SU-DHL-6 (cell line): ENCODE results near the gene PFDN5.

Experiments used
- H2AFZ ChIP-seq: fragments of 200-600 bp; sonication (generic); 2 replicates; pipeline ENCODE4 v1.6.1; 2014; ENCODE audit warnings: low read depth, mild to moderate bottlenecking, moderate library complexity, mixed read lengths, antibody characterized with exemption, low read length; ENCODE audit not compliant: severe bottlenecking
- H3F3A ChIP-seq: fragments of 200-600 bp; shearing (Covaris generic); 2 replicates; pipeline ENCODE4 v1.6.0; 2016; ENCODE audit warnings: antibody characterized with exemption, mild to moderate bottlenecking; ENCODE audit not compliant: insufficient read depth
- H3K27ac ChIP-seq: fragments of 200-600 bp; sonication (generic); 2 replicates; pipeline ENCODE4 v1.5.1; 2016; ENCODE audit warnings: low read depth, mild to moderate bottlenecking, low read length, moderate library complexity, mixed read lengths
- H3K27me3 ChIP-seq: fragments of 200-600 bp; sonication (generic), shearing (Covaris generic); 2 replicates; pipeline ENCODE4 v1.6.0; 2014; ENCODE audit warnings: mild to moderate bottlenecking, low read length
- H3K36me3 ChIP-seq: fragments of 200-600 bp; sonication (generic); 2 replicates; pipeline ENCODE4 v1.6.1; 2014; ENCODE audit warnings: mild to moderate bottlenecking, low read length, mixed read lengths
- H3K4me2 ChIP-seq: fragments of 300-600, 200-600 bp; shearing (Covaris generic), sonication (generic); 2 replicates; pipeline ENCODE4 v1.6.0; 2014; ENCODE audit warnings: low read length, low read depth, mild to moderate bottlenecking; ENCODE audit not compliant: poor library complexity, severe bottlenecking
- H3K4me3 ChIP-seq: fragments of 200-600 bp; sonication (generic); 2 replicates; pipeline ENCODE4 v1.5.1; 2014; ENCODE audit warnings: antibody characterized with exemption, low read length, mild to moderate bottlenecking, mixed read lengths; ENCODE audit not compliant: insufficient read depth, poor library complexity, severe bottlenecking
- H3K79me2 ChIP-seq: fragments of 200-600 bp; sonication (generic); 2 replicates; pipeline ENCODE4 v1.6.1; 2014; ENCODE audit warnings: mild to moderate bottlenecking, low read length, moderate library complexity; ENCODE audit not compliant: insufficient read depth
- H3K9ac ChIP-seq: fragments of 200-600 bp; sonication (generic); 2 replicates; pipeline ENCODE4 v1.7.0; 2014; ENCODE audit warnings: mild to moderate bottlenecking, low read length
- H3K9me2 ChIP-seq: fragments of 200-600 bp; sonication (generic); replicated peaks from 2 replicates; pipeline ENCODE4 v1.6.1; 2014; ENCODE audit warnings: low read length; ENCODE audit not compliant: insufficient read depth
- H3K9me3 ChIP-seq: fragments of 200-600 bp; sonication (generic); 2 replicates; pipeline ENCODE4 v1.6.1; 2014; ENCODE audit warnings: low read length, mixed read lengths; ENCODE audit not compliant: insufficient read depth
- H4K20me1 ChIP-seq: fragments of 200-600 bp; sonication (generic); 2 replicates; pipeline ENCODE4 v1.6.1; 2014; ENCODE audit warnings: low read depth, mild to moderate bottlenecking, antibody characterized with exemption, low read length, moderate library complexity, mixed read lengths
- CTCF ChIP-seq: fragments of 200-600 bp; sonication (generic); IDR thresholded peaks from one replicate; pipeline ENCODE4 v1.5.1; 2017; ENCODE audit warnings: antibody characterized with exemption, mild to moderate bottlenecking, low read length, moderate library complexity; ENCODE audit not compliant: insufficient read depth, poor library complexity, severe bottlenecking
- EZH2phosphoT487 ChIP-seq: fragments of 200-600 bp; sonication (generic), shearing (Covaris generic); conservative IDR thresholded peaks from 2 replicates; pipeline ENCODE4 v1.6.1; 2018; ENCODE audit warnings: mild to moderate bottlenecking, antibody characterized with exemption, low read length, moderate library complexity, mixed read lengths

Gene PFDN5

GRCh38 chr12:53334822-53335221 lies 39.5 kb downstream of the PFDN5 start:
- TF ChIP-seq CTCF: no peak
- no peak for TF ChIP-seq EZH2phosphoT487
- Histone ChIP-seq H3K27ac (no peak overlapping the region), H3K9me2 (no peaks in the 10 kb centered on the region), H3K4me2 (no peak overlapping the region), H3K4me3 (no peak overlapping the region), H3K27me3 (no peaks in the 10 kb centered on the region), H3F3A (no peaks in the 10 kb centered on the region), H3K9ac (no peak overlapping the region), H2AFZ (no peak overlapping the region), H4K20me1 (no peaks in the 10 kb centered on the region), H3K79me2 (no peaks in the 10 kb centered on the region), H3K36me3 (no peaks in the 10 kb centered on the region), H3K9me3 (no peaks in the 10 kb centered on the region)

GRCh38 chr12:53336181-53336681 lies 40.9 kb downstream of the PFDN5 start, which contains the start of gene SP7:
SP7 (minus strand) TSS chr12:53336354; CDS start chr12:53335646, 708 bp downstream.
- no peak within 1 kb of the TSS for H3K4me2 ChIP-seq
- H3K27ac ChIP-seq: no peak within 1 kb of the TSS
- no peak within 1 kb of the TSS for H3K9ac ChIP-seq
- no peak within 1 kb of the TSS for H3K4me3 ChIP-seq
- TF ChIP-seq CTCF (no peak), EZH2phosphoT487 (no peak)
- no peaks in the 10 kb centered on the region for H3K36me3 ChIP-seq
- no peaks in the 10 kb centered on the region for H3K9me3 ChIP-seq
- H2AFZ ChIP-seq: no peak within 1 kb of the TSS
- no peaks in the 10 kb centered on the region for H3K79me2 ChIP-seq
- H3F3A ChIP-seq: no peaks in the 10 kb centered on the region
- no peaks in the 10 kb centered on the region for H3K9me2 ChIP-seq
- no peaks in the 10 kb centered on the region for H4K20me1 ChIP-seq
- no peaks in the 10 kb centered on the region for H3K27me3 ChIP-seq

- Histone ChIP-seq H3K9me2 (no peaks in the 10 kb centered on the region), H3K4me2 (no peak overlapping the region), H3K79me2 (no peaks in the 10 kb centered on the region), H3K27me3 (no peaks in the 10 kb centered on the region), H3K9me3 (no peaks in the 10 kb centered on the region), H3K9ac (no peak overlapping the region), H3K36me3 (no peaks in the 10 kb centered on the region), H4K20me1 (no peaks in the 10 kb centered on the region), H3F3A (no peaks in the 10 kb centered on the region), H2AFZ (no peak overlapping the region), H3K27ac (no peak overlapping the region), H3K4me3 (no peak overlapping the region)
- no peak for TF ChIP-seq EZH2phosphoT487
- TF ChIP-seq CTCF: no peak
These were observed 42.7 kb downstream of the PFDN5 start for GRCh38 chr12:53338017-53338416.
